Measurements from ENCODE around the gene RNF130.

GRCh38 chr5:179919487-179920060 lies 152.0 kb downstream of the RNF130 start:
- TF ChIP-seq CTCF (IDR thresholded peaks at IDR 0.05; ENCODE audit: low read depth, low read length) (no peak), EZH2phosphoT487 (IDR thresholded peaks at IDR 0.05; ENCODE audit: low read depth) (no peak)
